IPS DF 6.9 (cell line): ENCODE measurements around the gene DNAAF5.

Source experiments
- DNase-seq: peaks from one replicate; pipeline ENCODE4 v3.0.0-alpha.2; 2013; ENCODE audit warnings: low read depth, low spot score
- H3K27ac ChIP-seq: one replicate; pipeline ENCODE4 v1.5.1; 2013; ENCODE audit warnings: low read length, control low read depth
- H3K27me3 ChIP-seq: 2 replicates; pipeline ENCODE4 v1.6.1; 2013; ENCODE audit warnings: mild to moderate bottlenecking, low read length; ENCODE audit not compliant: control insufficient read depth, insufficient read depth
- H3K36me3 ChIP-seq: 2 replicates; pipeline ENCODE4 v1.6.1; 2013; ENCODE audit warnings: low read length; ENCODE audit not compliant: control insufficient read depth, insufficient read depth
- H3K4me1 ChIP-seq: 2 replicates; pipeline ENCODE4 v1.6.1; 2013; ENCODE audit warnings: low read length; ENCODE audit not compliant: control insufficient read depth, insufficient read depth
- H3K4me3 ChIP-seq: 2 replicates; pipeline ENCODE4 v1.5.1; 2013; ENCODE audit warnings: mild to moderate bottlenecking, low read length
- H3K9me3 ChIP-seq: 2 replicates; pipeline ENCODE4 v1.6.1; 2013; ENCODE audit warnings: low read length, inconsistent platforms; ENCODE audit not compliant: control insufficient read depth, insufficient read depth
- WGBS: extraction: QIAGEN DNeasy Blood & Tissue Kit; methylation state at CpG from one replicate; pipeline ENCODE4 v1.1.7; 2013; ENCODE audit warnings: mixed read lengths, missing lambda C conversion rate; ENCODE audit not compliant: insufficient read length, insufficient coverage; 5-methylcytosine and 5-hydroxymethylcytosine counted together

DNAAF5 gene

DNA sequence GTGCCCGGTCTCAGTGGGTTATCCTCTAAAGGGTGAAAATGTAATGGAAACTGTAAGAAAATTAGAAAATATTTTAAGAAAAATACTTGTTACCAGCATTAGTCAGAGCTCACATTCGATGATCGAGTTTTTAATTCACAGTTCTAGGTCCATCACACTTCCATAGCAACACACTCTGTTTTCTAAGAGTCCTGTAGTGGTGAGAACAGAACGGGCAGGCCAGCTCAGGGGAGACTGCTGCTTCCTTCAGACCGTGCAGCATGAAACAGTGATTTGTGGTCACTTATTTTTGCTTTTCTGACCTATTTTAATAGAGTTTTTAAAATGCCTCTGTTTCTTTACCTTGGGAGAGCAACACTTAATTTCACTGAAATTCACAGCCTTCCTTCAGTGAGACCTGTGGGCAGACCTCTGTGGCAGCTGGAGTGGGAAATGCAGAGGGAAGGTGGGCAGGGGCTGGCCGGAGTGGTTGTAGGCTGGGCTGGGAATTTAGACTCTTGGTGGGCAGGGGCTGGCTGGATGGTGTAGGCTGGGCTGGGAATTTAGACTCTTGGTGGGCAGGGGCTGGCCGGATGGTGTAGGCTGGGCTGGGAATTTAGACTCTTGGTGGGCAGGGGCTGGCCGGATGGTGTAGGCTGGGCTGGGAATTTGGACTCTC, 107.2 kb downstream of the DNAAF5 start:
- Histone ChIP-seq H3K4me1 (no peaks in the 10 kb centered on the region; the same call in 1 of the 2 replicates), H3K4me3 (no peak overlapping the region), H3K36me3 (peaks cover 3% of the 10 kb centered on the region; the same call in 1 of the 2 replicates), H3K9me3 (no peaks in the 10 kb centered on the region), H3K27ac (no peak overlapping the region), H3K27me3 (no peaks in the 10 kb centered on the region)
- DNase-seq: no peak
- WGBS: no CpG with 5 or more reads among the region's 8 CpGs

DNA sequence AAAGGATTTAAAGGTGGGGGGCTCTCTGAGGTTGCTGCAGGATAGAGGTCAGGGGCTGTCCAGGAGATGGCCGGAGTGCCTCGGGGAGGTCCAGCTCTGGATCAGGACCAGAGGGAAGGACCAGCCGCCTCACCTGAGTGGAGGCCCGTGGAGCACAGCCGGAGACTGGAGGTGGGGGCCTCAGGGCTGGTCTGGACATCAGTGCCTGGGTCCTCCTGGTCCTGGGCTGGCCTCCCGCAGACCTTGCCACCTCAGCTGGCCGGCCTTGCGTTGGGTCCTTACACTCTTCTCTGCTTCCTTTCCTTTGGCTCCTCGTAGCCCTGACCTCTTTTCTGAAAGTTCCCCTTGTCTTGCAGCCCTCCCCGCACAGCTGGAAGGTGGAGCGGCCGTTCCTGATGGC, 107.8 kb downstream of the DNAAF5 start:
- WGBS: no CpG with 5 or more reads among the region's 12 CpGs
- DNase-seq: no peak
- no peak overlapping the region for H3K27ac ChIP-seq

DNA sequence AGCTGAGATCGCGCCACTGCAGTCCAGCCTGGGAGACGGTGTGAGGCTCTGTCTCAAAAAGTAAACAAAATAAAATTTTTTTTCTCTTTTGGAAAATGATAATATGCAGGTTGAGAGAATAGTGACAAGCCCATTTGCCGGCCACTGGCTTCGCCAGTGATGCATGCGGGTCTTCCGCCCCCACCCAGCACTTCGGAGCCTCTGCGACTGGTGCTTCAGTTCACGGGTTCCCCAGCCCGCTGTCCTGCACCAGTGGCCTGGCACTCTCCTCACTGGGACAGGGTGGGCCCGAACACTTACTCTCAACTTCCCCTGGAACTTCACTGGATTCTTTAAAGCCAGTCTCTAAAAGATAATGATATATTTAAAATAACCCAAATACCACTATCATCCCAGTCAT, 108.5 kb downstream of the DNAAF5 start:
- Histone ChIP-seq H3K36me3 (peaks cover 10% of the 10 kb centered on the region), H3K4me1 (no peaks in the 10 kb centered on the region; the same call in 1 of the 2 replicates), H3K27me3 (no peaks in the 10 kb centered on the region), H3K9me3 (no peaks in the 10 kb centered on the region), H3K27ac (no peak overlapping the region), H3K4me3 (no peak overlapping the region)
- no CpG with 5 or more reads among the region's 12 CpGs for WGBS
- no peak for DNase-seq

More for the DNA sequence above, 107.8 kb downstream of the DNAAF5 start:
- no peaks in the 10 kb centered on the region for H3K27me3 ChIP-seq
- H3K4me1 ChIP-seq: no peaks in the 10 kb centered on the region; the same call in 1 of the 2 replicates
- H3K9me3 ChIP-seq: no peaks in the 10 kb centered on the region
- H3K4me3 ChIP-seq: no peak overlapping the region
- peaks cover 8% of the 10 kb centered on the region for H3K36me3 ChIP-seq

GRCh38 chr7:835485-836401, 109.2 kb downstream of the DNAAF5 start:
- no CpG with 5 or more reads among the region's 27 CpGs for WGBS

More at GRCh38 chr7:835485-836401, 109.2 kb downstream of the DNAAF5 start:
- DNase-seq: no peak
- Histone ChIP-seq H3K4me3 (no peak overlapping the region), H3K27me3 (no peaks in the 10 kb centered on the region), H3K9me3 (no peaks in the 10 kb centered on the region), H3K36me3 (peaks cover 14% of the 10 kb centered on the region), H3K4me1 (no peaks in the 10 kb centered on the region; the same call in 1 of the 2 replicates), H3K27ac (no peak overlapping the region)
